Activated T-helper 2 cell treated with anti-CD3 and anti-CD28 coated beads, Interferon-gamma antibody, Interleukin-2, Interleukin-4, amounts not matched to agents 10 μg/mL and 5 μg/mL and 100 μg/mL, durations not matched to agents 14 hours and 24 hours and 36 hours (primary cell): ENCODE data around the gene SIGLEC7. TPM values are rescaled to one million over a fixed set of nuclear protein-coding genes. Genes with fewer than 3 reads are reported as not detected.

Experiments
- DNase-seq: peaks from one replicate; pipeline ENCODE4 v3.0.0; 2021; ENCODE audit warnings: low spot score
- H3K27ac Mint-ChIP-seq: one replicate; pipeline ENCODE4 v1.8.0; 2021; ENCODE audit warnings: mixed read lengths
- H3K27me3 Mint-ChIP-seq: one replicate; pipeline ENCODE4 v1.8.0; 2021; ENCODE audit warnings: low read depth, mixed read lengths
- H3K36me3 Mint-ChIP-seq: one replicate; pipeline ENCODE4 v1.8.0; 2021; ENCODE audit warnings: low read depth, mixed read lengths
- H3K4me1 Mint-ChIP-seq: one replicate; pipeline ENCODE4 v1.8.0; 2021; ENCODE audit warnings: low read depth, mixed read lengths
- H3K4me3 Mint-ChIP-seq: one replicate; pipeline ENCODE4 v1.8.0; 2021; ENCODE audit warnings: low read depth, mild to moderate bottlenecking, moderate library complexity, mixed read lengths
- H3K9me3 Mint-ChIP-seq: one replicate; pipeline ENCODE4 v1.8.0; 2021; ENCODE audit warnings: mixed read lengths
- intact Hi-C: fragments of 100-400 bp; cut with micrococcal nuclease; formaldehyde crosslinking; loops from one replicate; pipeline ENCODE4 v1.15.1; 2023
- total RNA-seq: library from RNA; stranded (reverse); gene quantifications from 2 replicates; pipeline ENCODE4 v1.2.3, GENCODE V29; 2022

The SIGLEC7 gene
- total RNA-seq, 1 donor from 2014 or later, result not detected

DNA sequence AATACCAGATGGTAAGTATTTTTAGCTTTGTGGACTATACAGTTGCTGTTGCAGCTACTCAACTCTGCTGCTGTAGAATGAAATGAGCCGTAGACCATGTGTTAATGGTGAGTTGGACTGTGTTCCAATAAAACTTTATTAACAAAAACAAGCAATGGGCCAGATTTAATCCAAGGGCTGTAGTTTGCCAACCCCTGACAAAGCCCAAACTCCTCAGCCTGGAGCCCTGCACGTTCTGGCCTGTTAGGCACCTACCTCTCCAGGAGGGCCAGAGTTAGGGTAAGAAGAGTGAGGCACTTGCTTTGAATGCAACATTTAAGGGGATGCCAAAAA, 46.1 kb downstream of the SIGLEC7 start:
- H3K4me3 Mint-ChIP-seq, result no peak overlapping the region
- H3K27me3 Mint-ChIP-seq, result peaks cover 19% of the 10 kb centered on the region
- no peak overlapping the region for H3K27ac Mint-ChIP-seq
- no peaks in the 10 kb centered on the region for H3K36me3 Mint-ChIP-seq
- H3K9me3 Mint-ChIP-seq, result no peaks in the 10 kb centered on the region
- no peak for DNase-seq
- intact Hi-C loops, result no loop called here
- H3K4me1 Mint-ChIP-seq, result peaks cover 6% of the 10 kb centered on the region

DNA sequence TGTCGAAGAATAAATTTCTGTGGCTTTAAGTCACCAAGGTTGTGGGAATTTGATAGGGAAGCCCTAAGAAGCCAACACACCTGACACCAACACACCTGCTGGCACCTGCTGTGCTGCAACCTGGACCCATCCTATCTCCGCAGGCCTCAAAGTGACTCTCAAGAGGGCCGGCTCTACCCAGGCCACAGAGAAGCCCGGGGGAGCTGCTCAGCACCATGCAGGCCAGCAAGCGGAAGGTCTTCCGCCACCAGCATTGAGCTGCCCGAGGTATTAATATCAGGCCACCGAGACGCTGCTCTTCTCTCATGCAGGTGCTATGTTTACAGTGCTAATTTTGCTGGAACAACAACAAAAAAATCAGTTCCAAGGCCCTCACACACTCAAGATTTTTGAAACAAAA, 50.6 kb downstream of the SIGLEC7 start:
- peaks cover 7% of the 10 kb centered on the region for H3K4me1 Mint-ChIP-seq
- intact Hi-C loops, result no loop called here
- H3K4me3 Mint-ChIP-seq, result no peak overlapping the region
- DNase-seq, result no peak
- no peaks in the 10 kb centered on the region for H3K9me3 Mint-ChIP-seq
- H3K36me3 Mint-ChIP-seq, result no peaks in the 10 kb centered on the region
- H3K27me3 Mint-ChIP-seq, result peaks cover 7% of the 10 kb centered on the region
- H3K27ac Mint-ChIP-seq, result no peak overlapping the region

DNA sequence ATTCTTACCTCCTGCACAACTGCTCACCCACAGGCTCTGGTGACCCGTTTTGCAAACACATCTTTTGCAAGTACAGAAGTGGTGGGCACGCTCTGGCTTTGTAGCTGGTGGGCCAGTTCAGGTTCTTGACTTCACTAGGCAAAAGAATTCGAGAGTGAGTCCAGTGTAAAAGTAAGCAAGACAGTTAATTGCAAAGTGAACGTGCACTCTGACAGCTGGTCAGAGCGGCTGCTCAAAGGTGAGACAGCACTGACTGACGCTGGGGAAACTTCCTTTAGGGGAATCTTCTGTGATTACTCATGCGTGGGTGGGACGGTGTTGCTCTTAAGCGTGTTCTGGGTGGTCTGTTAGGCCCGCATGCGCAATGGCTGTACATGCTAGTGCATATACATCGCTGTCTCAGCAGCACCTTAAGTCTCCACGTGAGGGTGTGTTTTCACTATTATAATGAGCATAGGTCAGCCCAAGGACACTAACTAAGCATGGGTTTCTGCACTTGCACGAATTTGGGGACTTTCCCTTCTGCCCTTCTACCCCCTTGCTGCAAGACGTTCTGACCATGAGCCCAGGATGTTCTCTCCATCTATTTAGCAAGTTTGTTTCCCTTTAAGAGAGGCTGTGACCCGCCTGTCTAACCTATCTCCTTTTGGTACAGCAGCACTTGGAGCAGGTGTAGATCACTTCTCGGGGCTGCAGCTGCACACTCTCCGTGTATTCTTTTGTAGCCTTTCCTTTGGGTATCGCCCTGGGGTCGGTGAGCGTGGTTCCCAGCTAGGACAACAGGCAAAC, 52.6 kb downstream of the SIGLEC7 start:
- Mint-ChIP-seq H3K4me1 (peaks cover 7% of the 10 kb centered on the region), H3K9me3 (no peaks in the 10 kb centered on the region), H3K4me3 (no peak overlapping the region), H3K27ac (no peak overlapping the region), H3K36me3 (no peaks in the 10 kb centered on the region), H3K27me3 (peaks cover 3% of the 10 kb centered on the region)
- no peak for DNase-seq
- intact Hi-C loops, result no loop called here

DNA sequence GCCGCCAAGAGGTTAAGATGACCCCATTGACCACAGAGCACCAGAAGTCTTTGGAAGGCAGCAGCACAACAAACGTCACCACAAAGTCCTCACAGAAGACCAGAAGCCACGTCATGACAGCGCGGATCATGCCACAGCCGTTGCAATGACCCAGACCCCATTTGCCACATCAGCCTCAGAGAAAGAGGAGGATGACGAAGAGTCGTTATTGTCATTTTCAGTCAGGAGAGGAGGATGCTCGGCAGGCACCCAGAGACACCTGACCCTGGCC, 53.1 kb downstream of the SIGLEC7 start:
- H3K36me3 Mint-ChIP-seq, result no peaks in the 10 kb centered on the region
- H3K27me3 Mint-ChIP-seq, result peaks cover 3% of the 10 kb centered on the region
- H3K4me3 Mint-ChIP-seq, result no peak overlapping the region
- no peak overlapping the region for H3K27ac Mint-ChIP-seq
- peaks cover 7% of the 10 kb centered on the region for H3K4me1 Mint-ChIP-seq
- H3K9me3 Mint-ChIP-seq, result no peaks in the 10 kb centered on the region
- no peak for DNase-seq
- intact Hi-C loops, result no loop called here

DNA sequence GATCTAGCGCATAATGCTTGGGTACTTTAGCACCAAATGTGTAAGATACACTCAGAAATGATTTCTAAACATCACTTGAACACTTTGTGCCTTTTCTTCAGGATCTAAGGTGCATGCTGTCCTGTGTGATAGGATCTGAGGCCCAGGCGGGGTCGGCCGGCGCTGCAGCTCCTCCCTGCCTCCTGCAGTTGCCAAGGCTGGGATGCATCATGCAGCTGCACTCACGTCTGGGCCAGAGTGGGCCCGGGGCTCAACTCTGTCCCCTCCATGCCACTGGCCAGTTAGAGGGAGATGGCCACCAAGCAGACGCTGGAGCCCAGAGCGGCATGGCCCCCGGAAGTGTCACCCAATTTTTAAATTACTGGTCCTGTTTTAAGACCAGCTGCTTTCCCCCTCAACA, 53.5 kb downstream of the SIGLEC7 start:
- Mint-ChIP-seq H3K4me3 (no peak overlapping the region), H3K27ac (no peak overlapping the region), H3K36me3 (no peaks in the 10 kb centered on the region), H3K27me3 (peaks cover 5% of the 10 kb centered on the region), H3K9me3 (no peaks in the 10 kb centered on the region), H3K4me1 (peaks cover 7% of the 10 kb centered on the region)
- no peak for DNase-seq
- intact Hi-C loops, result no loop called here

DNA sequence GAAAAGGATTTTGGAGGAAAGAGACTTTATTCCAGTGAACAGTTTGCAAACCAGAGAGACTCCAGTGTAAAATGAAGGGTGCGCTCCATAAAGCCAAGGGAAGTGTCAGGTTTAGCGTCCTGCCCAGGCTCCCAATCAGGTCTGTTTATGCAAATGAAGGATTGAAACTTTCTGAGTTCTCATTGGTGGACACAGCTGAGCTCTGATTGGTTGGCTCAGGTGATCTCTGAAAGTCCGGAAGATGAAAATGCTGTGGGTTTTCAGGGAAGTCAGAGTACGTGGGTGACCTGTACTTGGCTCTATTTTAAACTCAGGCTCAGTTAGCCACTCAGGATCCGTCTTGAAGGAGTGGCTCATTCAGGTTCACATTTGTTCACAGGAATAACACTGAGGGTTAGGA, 54.1 kb downstream of the SIGLEC7 start:
- Mint-ChIP-seq H3K27ac (no peak overlapping the region), H3K27me3 (peaks cover 9% of the 10 kb centered on the region), H3K4me1 (peaks cover 7% of the 10 kb centered on the region), H3K36me3 (no peaks in the 10 kb centered on the region), H3K9me3 (no peaks in the 10 kb centered on the region), H3K4me3 (no peak overlapping the region)
- no peak for DNase-seq
- intact Hi-C loops, result no loop called here

DNA sequence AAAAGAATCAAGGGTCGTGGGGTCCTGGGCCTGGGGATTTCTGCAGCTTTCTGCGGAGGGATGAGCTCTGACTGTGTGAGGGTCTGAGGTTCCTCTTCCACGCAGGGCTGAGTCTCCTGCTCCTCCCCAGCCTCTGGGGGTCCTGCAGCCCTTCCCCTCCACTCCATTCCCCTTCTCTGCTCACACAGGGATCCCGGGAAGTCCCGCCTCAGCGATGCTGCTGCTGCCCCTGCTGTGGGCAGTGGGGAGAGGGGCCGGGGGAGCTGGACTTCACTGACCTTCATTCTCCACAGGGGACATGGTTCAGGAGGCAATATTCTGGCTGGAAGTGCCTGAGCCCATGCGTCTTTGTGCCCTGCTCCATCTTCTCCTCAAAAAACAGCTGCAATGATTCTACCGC, 56.5 kb downstream of the SIGLEC7 start:
- peaks cover 21% of the 10 kb centered on the region for H3K27me3 Mint-ChIP-seq
- H3K36me3 Mint-ChIP-seq, result no peaks in the 10 kb centered on the region
- H3K27ac Mint-ChIP-seq, result no peak overlapping the region
- intact Hi-C loops, result no loop called here
- no peak overlapping the region for H3K4me3 Mint-ChIP-seq
- no peaks in the 10 kb centered on the region for H3K9me3 Mint-ChIP-seq
- H3K4me1 Mint-ChIP-seq, result peaks cover 7% of the 10 kb centered on the region
- no peak for DNase-seq

DNA sequence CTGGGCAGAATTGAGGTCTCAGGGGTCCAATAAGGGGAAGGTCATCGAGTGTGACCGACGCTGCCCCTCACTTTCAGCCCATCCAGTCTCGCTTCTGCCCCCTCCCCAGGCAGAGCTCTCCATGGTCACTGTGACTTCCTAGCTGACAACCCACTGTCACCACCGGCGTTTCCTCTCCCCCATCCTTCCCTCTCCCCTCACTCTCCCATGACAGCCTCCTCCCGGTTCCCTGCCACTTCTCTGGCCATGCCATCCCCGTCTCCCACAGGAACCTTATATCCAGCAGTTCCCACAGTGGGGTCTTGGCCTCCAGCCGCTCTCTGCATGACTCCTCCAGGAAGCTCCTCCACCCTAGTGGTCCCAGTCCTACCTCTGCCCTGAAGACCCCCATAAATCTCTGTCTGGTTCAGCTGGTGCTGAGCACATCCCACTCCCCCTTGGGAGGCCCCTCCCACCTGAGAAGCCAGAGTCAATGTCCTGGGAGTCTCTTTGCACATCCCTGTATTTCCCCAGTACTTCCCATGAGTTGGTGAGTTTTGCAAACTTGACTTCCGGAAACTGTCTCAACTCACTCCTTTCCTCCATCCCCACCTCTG, 58.1 kb downstream of the SIGLEC7 start:
- peaks cover 7% of the 10 kb centered on the region for H3K4me1 Mint-ChIP-seq
- H3K27ac Mint-ChIP-seq, result no peak overlapping the region
- intact Hi-C loops, result no loop called here

DNA sequence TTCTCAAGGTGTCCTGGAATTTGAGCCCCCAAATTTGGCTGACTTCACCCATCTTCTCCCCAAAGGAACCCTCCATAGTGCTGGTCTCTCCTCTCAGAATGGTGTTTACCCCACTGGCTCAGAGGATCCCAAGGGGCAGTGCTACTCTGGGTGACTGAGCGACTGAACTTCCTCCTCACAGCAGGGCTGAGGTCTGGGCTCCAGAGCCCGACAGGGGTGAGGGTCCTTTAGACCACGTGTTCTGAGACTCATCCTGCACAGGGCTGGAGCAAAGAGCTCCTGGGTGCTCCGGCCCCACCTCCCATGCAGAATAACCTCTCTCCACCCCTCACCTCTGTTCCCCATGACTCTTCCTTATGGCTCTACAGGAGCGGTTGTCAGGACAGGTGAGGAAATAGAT, 59.6 kb downstream of the SIGLEC7 start:
- Mint-ChIP-seq H3K9me3 (no peaks in the 10 kb centered on the region), H3K27ac (no peak overlapping the region), H3K4me1 (peaks cover 10% of the 10 kb centered on the region), H3K4me3 (no peak overlapping the region), H3K36me3 (no peaks in the 10 kb centered on the region), H3K27me3 (peaks cover 37% of the 10 kb centered on the region)
- no peak for DNase-seq
- intact Hi-C loops, result no loop called here

More for the DNA sequence above, 58.1 kb downstream of the SIGLEC7 start:
- Mint-ChIP-seq H3K9me3 (no peaks in the 10 kb centered on the region), H3K4me3 (no peak overlapping the region), H3K36me3 (no peaks in the 10 kb centered on the region), H3K27me3 (peaks cover 32% of the 10 kb centered on the region)
- DNase-seq, result no peak

Other genes with a start within 250 kb of the SIGLEC7 start
- not detected in 2 replicates for gene KLK4, start 230.9 kb upstream of the SIGLEC7 start, total RNA-seq
- not detected in 2 replicates for gene KLK5, start 189.3 kb upstream of the SIGLEC7 start, total RNA-seq
- not detected in 2 replicates for gene KLK6, start 172.7 kb upstream of the SIGLEC7 start, total RNA-seq
- not detected in 2 replicates for gene KLK7, start 158.4 kb upstream of the SIGLEC7 start, total RNA-seq
- gene KLK8, start 140.7 kb upstream of the SIGLEC7 start, total RNA-seq, result not detected in 2 replicates
- not detected in 2 replicates for gene KLK10, start 122.6 kb upstream of the SIGLEC7 start, total RNA-seq
- not detected in 2 replicates for gene KLK11, start 115.7 kb upstream of the SIGLEC7 start, total RNA-seq
- not detected in 2 replicates for gene KLK12, start 107.3 kb upstream of the SIGLEC7 start, total RNA-seq
- not detected in 2 replicates for gene KLK13, start 77.2 kb upstream of the SIGLEC7 start, total RNA-seq
- 0.44 and 0.52 TPM in 2 replicates for gene KLK14, start 59.4 kb upstream of the SIGLEC7 start, total RNA-seq
- 9.7 and 11.0 TPM in 2 replicates for gene CTU1, start 33.9 kb upstream of the SIGLEC7 start, total RNA-seq
- gene SIGLEC9, start 17.4 kb upstream of the SIGLEC7 start, total RNA-seq, result 0.18 TPM in 1 of 2 replicates, not detected in the other
- 14.3 and 17.0 TPM in 2 replicates for gene CD33, start 82.8 kb downstream of the SIGLEC7 start, total RNA-seq
- gene SIGLECL1, start 108.8 kb downstream of the SIGLEC7 start, total RNA-seq, result not detected in 2 replicates
- gene IGLON5, start 169.3 kb downstream of the SIGLEC7 start, total RNA-seq, result 7.0 TPM in 2 replicates
- 9.5 and 10.4 TPM in 2 replicates for gene VSIG10L, start 199.8 kb downstream of the SIGLEC7 start, total RNA-seq
- 209 and 215 TPM in 2 replicates for gene ETFB, start 224.1 kb downstream of the SIGLEC7 start, total RNA-seq
- 13.8 and 14.9 TPM in 2 replicates for gene CLDND2, start 226.7 kb downstream of the SIGLEC7 start, total RNA-seq
- 332 and 342 TPM in 2 replicates for gene NKG7, start 230.4 kb downstream of the SIGLEC7 start, total RNA-seq
- not detected in 2 replicates for gene LIM2, start 245.7 kb downstream of the SIGLEC7 start, total RNA-seq
- 0.14 and 0.27 TPM in 2 replicates for gene C19orf84, start 248.3 kb downstream of the SIGLEC7 start, total RNA-seq